DOHH2 (cell line): ENCODE results near the gene EBF3.

Experiments
- H3F3A ChIP-seq: fragments of 200-600 bp; sonication (generic), shearing (Covaris generic); 2 replicates; pipeline ENCODE4 v1.6.0; 2016; ENCODE audit warnings: antibody characterized with exemption, mild to moderate bottlenecking; ENCODE audit not compliant: control insufficient read depth, insufficient read depth
- H3K27ac ChIP-seq: fragments of 200-600 bp; sonication (generic); 2 replicates; pipeline ENCODE4 v1.5.1; 2014; ENCODE audit warnings: low read depth, mild to moderate bottlenecking, low read length, moderate library complexity
- H3K27me3 ChIP-seq: fragments of 200-600 bp; sonication (generic); 2 replicates; pipeline ENCODE4 v1.6.1; 2014; ENCODE audit warnings: mild to moderate bottlenecking, low read length, mixed read lengths; ENCODE audit not compliant: control insufficient read depth
- H3K36me3 ChIP-seq: fragments of 200-600 bp; sonication (generic); 2 replicates; pipeline ENCODE4 v1.6.1; 2014; ENCODE audit warnings: mild to moderate bottlenecking, low read length, moderate library complexity, mixed read lengths; ENCODE audit not compliant: control insufficient read depth
- H3K4me1 ChIP-seq: fragments of 200-600 bp; sonication (generic); 2 replicates; pipeline ENCODE4 v1.6.1; 2014; ENCODE audit warnings: mild to moderate bottlenecking, low read length, mixed read lengths; ENCODE audit not compliant: control insufficient read depth
- H3K4me2 ChIP-seq: fragments of 200-600 bp; sonication (generic); 2 replicates; pipeline ENCODE4 v1.6.0; 2014; ENCODE audit warnings: mild to moderate bottlenecking, low read length, moderate library complexity
- H3K4me3 ChIP-seq: fragments of 200-600 bp; sonication (generic); 2 replicates; pipeline ENCODE4 v1.5.1; 2014; ENCODE audit warnings: mild to moderate bottlenecking, low read length, mixed read lengths
- H3K79me2 ChIP-seq: fragments of 200-600 bp; sonication (generic); 2 replicates; pipeline ENCODE4 v1.6.1; 2014; ENCODE audit warnings: mild to moderate bottlenecking, low read length, mixed read lengths; ENCODE audit not compliant: control insufficient read depth
- H3K9me2 ChIP-seq: fragments of 200-600 bp; sonication (generic); replicated peaks from 2 replicates; pipeline ENCODE4 v1.6.1; 2014; ENCODE audit warnings: mild to moderate bottlenecking, low read length, mixed read lengths; ENCODE audit not compliant: control insufficient read depth
- H3K9me3 ChIP-seq: fragments of 200-600 bp; sonication (generic); 2 replicates; pipeline ENCODE4 v1.6.1; 2014; ENCODE audit warnings: antibody characterized with exemption, low read length, mixed read lengths; ENCODE audit not compliant: control insufficient read depth, insufficient read depth
- H4K20me1 ChIP-seq: fragments of 200-600 bp; sonication (generic); 2 replicates; pipeline ENCODE4 v1.6.0; 2014; ENCODE audit warnings: low read depth, mild to moderate bottlenecking, antibody characterized with exemption, low read length, moderate library complexity; ENCODE audit not compliant: control insufficient read depth, insufficient read depth
- EZH2phosphoT487 ChIP-seq: fragments of 200-600 bp; sonication (generic); IDR thresholded peaks from 2 replicates; pipeline ENCODE4 v1.6.1; 2017; ENCODE audit warnings: borderline replicate concordance, mild to moderate bottlenecking, antibody characterized with exemption, low read length, moderate library complexity, mixed read lengths
- TF ChIP-seq, protein P1 (sequence below): fragments of 200-600 bp; sonication (generic); IDR thresholded peaks from one replicate; pipeline ENCODE4 v1.5.1; 2014; ENCODE audit warnings: antibody characterized with exemption, mild to moderate bottlenecking, low read depth, low read length; ENCODE audit not compliant: poor library complexity, severe bottlenecking

The EBF3 gene

DNA sequence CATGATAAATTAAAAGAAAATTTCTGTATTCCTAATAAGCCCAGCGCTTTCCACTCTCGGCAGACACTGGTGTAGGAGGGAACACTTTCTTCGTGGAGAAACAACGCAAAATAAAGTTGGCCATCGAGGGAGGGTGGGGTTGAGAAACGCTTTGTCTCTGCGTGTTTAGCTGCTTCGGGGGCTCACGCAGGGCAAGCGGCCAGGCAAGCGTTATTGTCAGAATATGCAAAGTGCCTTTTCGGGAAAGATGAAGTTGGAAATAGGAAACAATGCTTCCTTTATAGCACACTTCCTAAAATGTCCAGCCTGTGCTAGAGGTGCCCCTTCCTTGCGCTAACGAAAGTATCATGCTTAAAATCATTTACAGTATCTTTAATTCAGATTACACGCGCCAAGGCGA, 1.9 kb upstream of the EBF3 start:
- peaks cover 3% of the 10 kb centered on the region; the same call in 1 of the 2 replicates for H3K9me3 ChIP-seq
- no peak overlapping the region for H3K27ac ChIP-seq
- H3K36me3 ChIP-seq, result no peaks in the 10 kb centered on the region
- H3K4me2 ChIP-seq, result no peak overlapping the region
- H3K27me3 ChIP-seq, result peaks cover 16% of the 10 kb centered on the region
- H4K20me1 ChIP-seq, result no peaks in the 10 kb centered on the region
- no peaks in the 10 kb centered on the region for H3K9me2 ChIP-seq
- TF ChIP-seq, protein P1, sequence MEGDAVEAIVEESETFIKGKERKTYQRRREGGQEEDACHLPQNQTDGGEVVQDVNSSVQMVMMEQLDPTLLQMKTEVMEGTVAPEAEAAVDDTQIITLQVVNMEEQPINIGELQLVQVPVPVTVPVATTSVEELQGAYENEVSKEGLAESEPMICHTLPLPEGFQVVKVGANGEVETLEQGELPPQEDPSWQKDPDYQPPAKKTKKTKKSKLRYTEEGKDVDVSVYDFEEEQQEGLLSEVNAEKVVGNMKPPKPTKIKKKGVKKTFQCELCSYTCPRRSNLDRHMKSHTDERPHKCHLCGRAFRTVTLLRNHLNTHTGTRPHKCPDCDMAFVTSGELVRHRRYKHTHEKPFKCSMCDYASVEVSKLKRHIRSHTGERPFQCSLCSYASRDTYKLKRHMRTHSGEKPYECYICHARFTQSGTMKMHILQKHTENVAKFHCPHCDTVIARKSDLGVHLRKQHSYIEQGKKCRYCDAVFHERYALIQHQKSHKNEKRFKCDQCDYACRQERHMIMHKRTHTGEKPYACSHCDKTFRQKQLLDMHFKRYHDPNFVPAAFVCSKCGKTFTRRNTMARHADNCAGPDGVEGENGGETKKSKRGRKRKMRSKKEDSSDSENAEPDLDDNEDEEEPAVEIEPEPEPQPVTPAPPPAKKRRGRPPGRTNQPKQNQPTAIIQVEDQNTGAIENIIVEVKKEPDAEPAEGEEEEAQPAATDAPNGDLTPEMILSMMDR, result no peak
- TF ChIP-seq EZH2phosphoT487, result no peak
- H3K4me1 ChIP-seq, result no peaks in the 10 kb centered on the region
- H3K79me2 ChIP-seq, result no peaks in the 10 kb centered on the region
- H3F3A ChIP-seq, result no peaks in the 10 kb centered on the region
- no peak overlapping the region for H3K4me3 ChIP-seq

DNA sequence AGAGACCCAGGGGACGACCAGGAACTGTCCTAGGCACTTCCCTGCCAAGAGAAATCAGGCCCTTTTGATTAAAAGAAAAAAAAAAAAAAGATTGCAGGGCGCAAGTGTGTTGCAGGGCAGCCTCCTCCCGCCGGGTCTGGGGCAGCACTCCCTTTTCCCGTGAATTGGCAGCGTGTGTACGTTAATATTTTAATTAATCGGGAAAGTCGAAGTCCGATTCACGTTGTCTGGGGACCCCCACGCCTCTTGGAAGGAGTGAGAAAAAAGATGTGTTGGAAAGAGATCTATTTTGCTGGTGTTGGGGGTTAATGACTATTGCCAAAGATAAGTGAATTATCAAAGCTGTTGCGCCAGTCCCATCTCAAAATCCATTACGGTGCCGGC, 1.3 kb upstream of the EBF3 start:
- no peak overlapping the region for H3K4me2 ChIP-seq
- no peak overlapping the region for H3K4me3 ChIP-seq
- TF ChIP-seq EZH2phosphoT487, result no peak
- TF ChIP-seq, protein P1, result no peak
- H3K36me3 ChIP-seq, result no peaks in the 10 kb centered on the region
- H3K9me2 ChIP-seq, result no peaks in the 10 kb centered on the region
- H4K20me1 ChIP-seq, result no peaks in the 10 kb centered on the region
- H3K27me3 ChIP-seq, result peaks cover 13% of the 10 kb centered on the region; the same call in 1 of the 2 replicates
- no peaks in the 10 kb centered on the region for H3F3A ChIP-seq
- H3K79me2 ChIP-seq, result no peaks in the 10 kb centered on the region
- H3K4me1 ChIP-seq, result no peaks in the 10 kb centered on the region
- H3K9me3 ChIP-seq, result peaks cover 3% of the 10 kb centered on the region; the same call in 1 of the 2 replicates
- no peak overlapping the region for H3K27ac ChIP-seq

DNA sequence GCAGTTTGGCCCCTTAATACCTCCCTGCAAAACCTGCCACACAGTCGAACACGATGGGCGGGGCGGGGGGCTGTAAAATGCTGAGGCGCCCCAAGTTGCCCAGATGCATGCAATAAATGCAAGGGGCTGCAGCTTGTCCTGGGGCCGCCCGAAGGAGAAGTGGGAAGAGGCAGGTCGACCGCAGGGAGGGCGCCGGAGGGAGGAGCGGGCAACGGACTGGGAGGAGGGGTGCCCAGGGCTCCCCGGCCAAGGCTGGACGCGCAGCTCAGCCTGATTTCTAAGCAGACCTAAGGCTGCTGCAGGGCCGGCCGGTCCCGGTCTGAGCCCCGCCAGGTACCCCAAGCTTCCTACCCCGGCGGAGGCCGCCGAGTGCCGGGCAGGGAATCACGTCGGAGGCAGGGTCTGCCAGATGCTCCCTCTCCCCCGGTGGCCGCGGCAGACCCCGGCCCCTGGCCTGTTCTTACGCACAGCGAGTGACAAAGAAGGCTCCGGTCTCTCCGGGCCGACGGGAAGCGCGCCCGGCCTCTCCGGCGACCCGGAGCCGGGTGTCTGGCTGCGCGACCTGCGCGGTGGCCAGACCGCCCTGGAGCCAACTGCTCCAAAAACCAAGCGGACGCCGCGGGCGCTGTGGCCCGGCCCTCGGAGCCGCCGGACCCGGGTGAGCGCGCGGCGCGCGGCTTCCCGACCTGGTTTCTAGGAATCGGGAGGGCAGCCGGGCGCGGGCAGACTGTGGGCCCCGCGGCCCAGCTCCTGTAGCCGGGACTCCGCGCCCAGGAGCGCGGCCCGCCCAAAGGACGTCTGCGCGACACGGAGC, 744 bp upstream of the EBF3 start:
- H3F3A ChIP-seq, result no peaks in the 10 kb centered on the region
- H3K27me3 ChIP-seq, result peaks cover 13% of the 10 kb centered on the region; the same call in 1 of the 2 replicates
- H3K4me2 ChIP-seq, result no peak overlapping the region
- TF ChIP-seq EZH2phosphoT487, result no peak
- TF ChIP-seq, protein P1, result no peak
- peaks cover 3% of the 10 kb centered on the region; the same call in 1 of the 2 replicates for H3K9me3 ChIP-seq
- no peaks in the 10 kb centered on the region for H3K4me1 ChIP-seq
- H4K20me1 ChIP-seq, result no peaks in the 10 kb centered on the region
- no peaks in the 10 kb centered on the region for H3K9me2 ChIP-seq
- no peaks in the 10 kb centered on the region for H3K79me2 ChIP-seq
- no peak overlapping the region for H3K4me3 ChIP-seq
- H3K36me3 ChIP-seq, result no peaks in the 10 kb centered on the region
- H3K27ac ChIP-seq, result no peak overlapping the region
